Uterus (tissue), 4 donors: ENCODE measurements around the gene NIPBL. TPM values are rescaled to one million over a fixed set of nuclear protein-coding genes. Genes with fewer than 3 reads are reported as not detected.

Source experiments
- DNase-seq, 2 donors: peaks; one replicate each; pipeline ENCODE4 v3.0.0-alpha.2; 2019 to 2020
- H3K27ac ChIP-seq, 2 donors: fragments of 200-600 bp; sonication (generic); 1 replicate in 1 of 2; 2 replicates in 1 of 2; pipeline ENCODE4 v1.5.1; 2016 to 2018
- H3K27me3 ChIP-seq, 2 donors: fragments of 200-600 bp; sonication (generic); one replicate each; pipeline ENCODE4 v1.5.1; 2018 to 2019; ENCODE audit warnings: control low read depth in 1 of 2
- H3K36me3 ChIP-seq, 2 donors: fragments of 200-600 bp; sonication (generic); one replicate each; pipeline ENCODE4 v1.5.1; 2019; ENCODE audit warnings: control low read depth in 1 of 2
- H3K4me1 ChIP-seq, 2 donors: fragments of 200-600 bp; sonication (generic); one replicate each; pipeline ENCODE4 v1.5.1; 2018 to 2019; ENCODE audit warnings: control low read depth in 1 of 2
- H3K4me3 ChIP-seq, 2 donors: fragments of 200-600 bp; sonication (generic); 1 replicate in 1 of 2; 2 replicates in 1 of 2; pipeline ENCODE4 v1.5.1; 2018 to 2019; ENCODE audit warnings: mild to moderate bottlenecking in 1 of 2
- H3K9me3 ChIP-seq, 2 donors: fragments of 200-600 bp; sonication (generic); one replicate each; pipeline ENCODE4 v1.5.1; 2019; ENCODE audit warnings: control low read depth in 1 of 2
- CTCF ChIP-seq, 4 experiments: fragments of 200-600 bp in 2 of 4; fragments of 450-650 bp in 2 of 4; sonication (generic) in 2 of 4; IDR thresholded peaks; one replicate each; pipeline ENCODE4 v1.5.1; 2016 to 2019; ENCODE audit warnings: antibody characterized with exemption in 4 of 4, mild to moderate bottlenecking in 2 of 4, moderate library complexity in 1 of 4
- POLR2A ChIP-seq, 2 donors: fragments of 450-650 bp; IDR thresholded peaks; one replicate each; pipeline ENCODE4 v1.6.1; 2016; ENCODE audit warnings: antibody characterized with exemption in 2 of 2, mild to moderate bottlenecking in 1 of 2, moderate library complexity in 1 of 2
- intact Hi-C: fragments of 100-400 bp; cut with DNase I; formaldehyde crosslinking; loops from one replicate; pipeline ENCODE4 v1.15.1; 2023; ENCODE audit warnings: low total_unique reads
- total RNA-seq, 4 donors: library from RNA; depleted of rRNA in 3 of 4; stranded (reverse); fragments of >200 nt in 3 of 4; gene quantifications; one replicate each; pipeline versions ENCODE4 v1.1.0 to v1.2.4, GENCODE V29; 2014 to 2023
- donor health status: DM: yes; HTN: yes; CAD: no.

Gene NIPBL
- total RNA-seq, 4 donors from 2014 or later = 49.7 to 108 (median 72.4) TPM

GRCh38 chr5:37014321-37014720, 137.8 kb downstream of the NIPBL start:
- Histone ChIP-seq H3K36me3 (no peaks in the 10 kb centered on the region), H3K27me3 (no peaks in the 10 kb centered on the region), H3K4me1 (no peaks in the 10 kb centered on the region), H3K4me3 (no peak overlapping the region), H3K9me3 (no peaks in the 10 kb centered on the region), H3K27ac (no peak overlapping the region)
- DNase-seq = no peak
- intact Hi-C loops = no loop called here
- no peak for TF ChIP-seq POLR2A (IDR thresholded peaks at IDR 0.05)
- TF ChIP-seq CTCF (IDR thresholded peaks at IDR 0.05) = no peak

GRCh38 chr5:37015795-37016666, 139.5 kb downstream of the NIPBL start:
- H3K36me3 ChIP-seq = no peaks in the 10 kb centered on the region
- H3K9me3 ChIP-seq = no peaks in the 10 kb centered on the region
- no peaks in the 10 kb centered on the region for H3K27me3 ChIP-seq
- DNase-seq = no peak
- intact Hi-C loops = no loop called here
- H3K4me3 ChIP-seq = no peak overlapping the region
- H3K4me1 ChIP-seq = no peaks in the 10 kb centered on the region
- no peak for TF ChIP-seq POLR2A (IDR thresholded peaks at IDR 0.05)
- TF ChIP-seq CTCF (IDR thresholded peaks at IDR 0.05) = no peak
- no peak overlapping the region for H3K27ac ChIP-seq

GRCh38 chr5:37028910-37029309, 152.3 kb downstream of the NIPBL start:
- no peak for DNase-seq
- Histone ChIP-seq H3K36me3 (no peaks in the 10 kb centered on the region), H3K4me3 (no peak overlapping the region), H3K4me1 (no peaks in the 10 kb centered on the region), H3K27ac (no peak overlapping the region), H3K27me3 (no peaks in the 10 kb centered on the region), H3K9me3 (no peaks in the 10 kb centered on the region)
- TF ChIP-seq CTCF (IDR thresholded peaks at IDR 0.05) = no peak
- no peak for TF ChIP-seq POLR2A (IDR thresholded peaks at IDR 0.05)
- intact Hi-C loops = no loop called here

- no peak overlapping the region for H3K27ac ChIP-seq
- no peaks in the 10 kb centered on the region for H3K4me1 ChIP-seq
- no peaks in the 10 kb centered on the region for H3K36me3 ChIP-seq
- intact Hi-C loops = no loop called here
- no peak overlapping the region for H3K4me3 ChIP-seq
- no peaks in the 10 kb centered on the region for H3K27me3 ChIP-seq
- DNase-seq = no peak
- H3K9me3 ChIP-seq = no peaks in the 10 kb centered on the region
- TF ChIP-seq POLR2A (IDR thresholded peaks at IDR 0.05) (no peak), CTCF (IDR thresholded peaks at IDR 0.05) (no peak)
Observed at GRCh38 chr5:37029436-37029835, 152.9 kb downstream of the NIPBL start.

- TF ChIP-seq CTCF (IDR thresholded peaks at IDR 0.05) (no peak), POLR2A (IDR thresholded peaks at IDR 0.05) (no peak)
- H3K4me3 ChIP-seq = no peak overlapping the region
- DNase-seq = no peak
- no peaks in the 10 kb centered on the region for H3K27me3 ChIP-seq
- H3K36me3 ChIP-seq = no peaks in the 10 kb centered on the region
- H3K4me1 ChIP-seq = no peaks in the 10 kb centered on the region
- intact Hi-C loops = no loop called here
- no peak overlapping the region for H3K27ac ChIP-seq
- no peaks in the 10 kb centered on the region for H3K9me3 ChIP-seq
Observed at GRCh38 chr5:37034955-37035354, 158.4 kb downstream of the NIPBL start.
